ENCODE data around the gene ASAP3. TPM values are rescaled to one million over a fixed set of nuclear protein-coding genes. Genes with fewer than 3 reads are reported as not detected.

The ASAP3 gene
- total and polyA plus RNA-seq, 9 of the 15 experiments (the other 6 are each of a cell fraction or from before 2014, with no cell fraction given), result 1.7 to 31.2 (median 17.4) TPM

- TF ChIP-seq, protein P1, sequence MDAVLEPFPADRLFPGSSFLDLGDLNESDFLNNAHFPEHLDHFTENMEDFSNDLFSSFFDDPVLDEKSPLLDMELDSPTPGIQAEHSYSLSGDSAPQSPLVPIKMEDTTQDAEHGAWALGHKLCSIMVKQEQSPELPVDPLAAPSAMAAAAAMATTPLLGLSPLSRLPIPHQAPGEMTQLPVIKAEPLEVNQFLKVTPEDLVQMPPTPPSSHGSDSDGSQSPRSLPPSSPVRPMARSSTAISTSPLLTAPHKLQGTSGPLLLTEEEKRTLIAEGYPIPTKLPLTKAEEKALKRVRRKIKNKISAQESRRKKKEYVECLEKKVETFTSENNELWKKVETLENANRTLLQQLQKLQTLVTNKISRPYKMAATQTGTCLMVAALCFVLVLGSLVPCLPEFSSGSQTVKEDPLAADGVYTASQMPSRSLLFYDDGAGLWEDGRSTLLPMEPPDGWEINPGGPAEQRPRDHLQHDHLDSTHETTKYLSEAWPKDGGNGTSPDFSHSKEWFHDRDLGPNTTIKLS (IDR thresholded peaks at IDR 0.05; ENCODE audit: borderline replicate concordance, low read depth), result peak; percentile 49; the same call in 1 of the 2 replicates
- TF ChIP-seq, protein P2, sequence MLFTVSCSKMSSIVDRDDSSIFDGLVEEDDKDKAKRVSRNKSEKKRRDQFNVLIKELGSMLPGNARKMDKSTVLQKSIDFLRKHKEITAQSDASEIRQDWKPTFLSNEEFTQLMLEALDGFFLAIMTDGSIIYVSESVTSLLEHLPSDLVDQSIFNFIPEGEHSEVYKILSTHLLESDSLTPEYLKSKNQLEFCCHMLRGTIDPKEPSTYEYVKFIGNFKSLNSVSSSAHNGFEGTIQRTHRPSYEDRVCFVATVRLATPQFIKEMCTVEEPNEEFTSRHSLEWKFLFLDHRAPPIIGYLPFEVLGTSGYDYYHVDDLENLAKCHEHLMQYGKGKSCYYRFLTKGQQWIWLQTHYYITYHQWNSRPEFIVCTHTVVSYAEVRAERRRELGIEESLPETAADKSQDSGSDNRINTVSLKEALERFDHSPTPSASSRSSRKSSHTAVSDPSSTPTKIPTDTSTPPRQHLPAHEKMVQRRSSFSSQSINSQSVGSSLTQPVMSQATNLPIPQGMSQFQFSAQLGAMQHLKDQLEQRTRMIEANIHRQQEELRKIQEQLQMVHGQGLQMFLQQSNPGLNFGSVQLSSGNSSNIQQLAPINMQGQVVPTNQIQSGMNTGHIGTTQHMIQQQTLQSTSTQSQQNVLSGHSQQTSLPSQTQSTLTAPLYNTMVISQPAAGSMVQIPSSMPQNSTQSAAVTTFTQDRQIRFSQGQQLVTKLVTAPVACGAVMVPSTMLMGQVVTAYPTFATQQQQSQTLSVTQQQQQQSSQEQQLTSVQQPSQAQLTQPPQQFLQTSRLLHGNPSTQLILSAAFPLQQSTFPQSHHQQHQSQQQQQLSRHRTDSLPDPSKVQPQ (CRISPR knock-in tag; IDR thresholded peaks at IDR 0.05; ENCODE audit: borderline replicate concordance), result no peak
- TF ChIP-seq HDGF (IDR thresholded peaks at IDR 0.05) (no peak), ETV5 (CRISPR knock-in tag; IDR thresholded peaks at IDR 0.05; ENCODE audit: low read depth) (peak; percentile 41; the same call in 1 of the 2 replicates), GTF3C2 (IDR thresholded peaks at IDR 0.05; ENCODE audit: borderline replicate concordance, extremely low read depth, insufficient read length) (no peak), HOXB6 (CRISPR knock-in tag; IDR thresholded peaks at IDR 0.05; ENCODE audit: borderline replicate concordance) (no peak), CBX8 (IDR thresholded peaks at IDR 0.05; ENCODE audit: borderline replicate concordance, extremely low read depth, low read depth, low read length, poor library complexity, severe bottlenecking) (no peak), SMARCA5 (IDR thresholded peaks at IDR 0.05) (0 out of 2 replicates have a peak, but pooled peaks have one; percentile 23), SREBF1 (IDR thresholded peaks at IDR 0.05; ENCODE audit: borderline replicate concordance, low read depth, low read length) (no peak), HDAC8 (tag; IDR thresholded peaks at IDR 0.05) (no peak), MNT (conservative IDR thresholded peaks at IDR 0.05) (peak; percentile 43 to 70; a peak in 3 of 4 replicates), THAP12 (CRISPR knock-in tag; IDR thresholded peaks at IDR 0.05) (no peak), MAFG (tag; conservative IDR thresholded peaks at IDR 0.05) (peak; percentile 74), DDX20 (tag; IDR thresholded peaks at IDR 0.05; ENCODE audit: low read depth) (no peak), SMARCA4 (IDR thresholded peaks at IDR 0.05) (peak; percentile 77)
These were observed 4.9 kb downstream of the ASAP3 start (continued) for GRCh38 chr1:23478896-23479665.
